Right cardiac atrium (tissue), 5 donors: ENCODE results near the gene NPNT. TPM values are rescaled to one million over a fixed set of nuclear protein-coding genes. Genes with fewer than 3 reads are reported as not detected.
A peak's percentile ranks its signal among the peaks of the same experiment; 100 is the strongest.

Experiments
- ATAC-seq, 2 donors: fragments of 200-7000 bp; cut with Tn5 transposase; one replicate each; pipeline versions ENCODE4 v1.8.0 to v1.9.1; 2020; ENCODE audit warnings: moderate library complexity in 2 of 2, mild to moderate bottlenecking in 1 of 2
- DNase-seq, 3 donors: peaks; one replicate each; pipeline ENCODE4 v3.0.0-alpha.2; 2020
- H3K27ac ChIP-seq: one replicate; pipeline ENCODE4 v1.5.1; 2013; ENCODE audit warnings: mild to moderate bottlenecking, low read length, control low read depth, moderate library complexity
- H3K27me3 ChIP-seq: one replicate; pipeline ENCODE4 v1.6.1; 2013; ENCODE audit not compliant: control insufficient read depth, insufficient read depth
- H3K4me1 ChIP-seq: one replicate; pipeline ENCODE4 v1.6.1; 2013; ENCODE audit warnings: low read length; ENCODE audit not compliant: control insufficient read depth, insufficient read depth
- H3K4me3 ChIP-seq: one replicate; pipeline ENCODE4 v1.5.1; 2013; ENCODE audit warnings: low read length, control low read depth
- H3K9me3 ChIP-seq: one replicate; pipeline ENCODE4 v1.6.1; 2013; ENCODE audit warnings: low read length; ENCODE audit not compliant: control insufficient read depth
- WGBS: extraction: QIAGEN DNeasy Blood & Tissue Kit; methylation state at CpG from one replicate; pipeline ENCODE4 v1.1.7; 2013; 5-methylcytosine and 5-hydroxymethylcytosine counted together
- intact Hi-C, 4 donors: fragments of 100-400 bp; cut with DNase I; formaldehyde crosslinking; loops; one replicate each; pipeline versions ENCODE4 v1.11.0 to v1.14.0; 2022 to 2023
- polyA plus RNA-seq: library from polyadenylated mRNA; stranded (reverse); fragments of 200-250 nt; gene quantifications from one replicate; pipeline ENCODE4 v1.2.3, GENCODE V29; 2013
- total RNA-seq, 4 donors: library from RNA; stranded (reverse); fragmentation: NEBNext Ultra II Directional; extraction: Animal tissue kit (Norgen Biotek cat#: 25700); gene quantifications; one replicate each; pipeline ENCODE4 v1.2.1, GENCODE V29; 2021
- donor health status: healthy with polysubstance abuse.
- donor health status: DM: no; HTN: yes; CAD: no.
- donor health status: DM: no; HTN: no; CAD: no.
- donor health status: DM: no; HTN: yes; CAD: no; lungs with severe emphysema.
- donor health status: DM: yes; HTN: yes; CAD: no.

The NPNT gene
- total and polyA plus RNA-seq, 5 donors: 1.4 to 5.5 (median 4.4) TPM

DNA sequence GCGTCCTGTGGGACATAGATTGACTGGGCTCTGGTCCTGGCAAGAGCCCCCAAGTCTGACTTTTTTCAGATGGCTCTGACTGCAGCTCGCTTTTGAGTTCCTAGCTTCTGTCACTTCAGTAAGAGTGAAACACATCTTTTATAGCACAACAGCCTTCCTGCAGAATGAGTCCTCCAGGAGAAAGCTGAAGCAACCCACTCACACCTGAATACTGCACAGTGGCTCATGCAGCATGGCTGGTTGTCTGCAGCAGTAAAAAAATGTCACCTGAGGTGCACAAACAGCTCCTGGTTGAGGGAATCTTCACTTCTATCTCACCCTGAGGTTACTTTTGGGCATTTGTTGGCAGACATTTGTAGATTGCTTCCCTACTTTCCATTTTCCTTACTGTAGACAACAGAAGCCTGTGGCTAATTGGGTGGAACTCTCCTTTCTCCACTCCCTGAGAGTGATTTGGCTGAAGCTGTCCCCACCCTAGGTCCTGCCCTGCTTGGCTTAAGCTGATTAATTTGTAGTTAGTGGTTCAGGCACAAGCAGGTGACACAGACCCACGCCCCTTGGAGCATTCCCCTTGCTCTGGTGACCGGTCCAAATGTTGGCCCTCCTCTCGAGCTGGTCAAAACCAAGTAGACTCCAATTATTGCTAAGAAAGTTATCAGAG lies 99.7 kb downstream of the NPNT start:
- no peak overlapping the region for H3K4me3 ChIP-seq
- peaks cover 5% of the 10 kb centered on the region for H3K4me1 ChIP-seq
- H3K27me3 ChIP-seq: no peaks in the 10 kb centered on the region
- intact Hi-C loops: no loop called here
- no peak overlapping the region for H3K27ac ChIP-seq
- DNase-seq: no peak
- WGBS: 87% methylated on average over 5 of the region's 5 CpGs
- ATAC-seq: no peak
- no peaks in the 10 kb centered on the region for H3K9me3 ChIP-seq

DNA sequence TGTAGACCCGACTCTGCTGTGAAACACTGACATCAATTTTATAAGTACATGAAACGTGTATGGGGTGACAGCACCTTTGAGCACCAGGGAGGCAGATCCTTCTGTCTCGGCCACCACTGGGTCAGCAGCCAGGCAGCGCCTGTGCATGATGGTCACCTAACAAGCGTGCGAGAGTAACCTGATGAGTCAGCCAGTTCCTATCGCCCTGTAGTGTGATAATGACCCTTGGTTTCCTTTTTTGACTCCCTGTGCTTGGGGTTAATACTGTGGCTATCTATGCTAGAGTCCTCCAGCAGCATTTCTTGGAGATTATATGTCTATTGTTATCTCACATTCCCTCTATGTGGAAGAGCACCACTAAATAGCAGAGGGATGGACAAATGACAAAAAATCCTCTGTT lies 101.6 kb downstream of the NPNT start:
- no peak overlapping the region for H3K4me3 ChIP-seq
- H3K27ac ChIP-seq: no peak overlapping the region
- intact Hi-C loops: no loop called here
- DNase-seq (no peak), ATAC-seq (peak in 1 of 2 donors; percentile 55)
- no peaks in the 10 kb centered on the region for H3K27me3 ChIP-seq
- H3K4me1 ChIP-seq: no peaks in the 10 kb centered on the region
- H3K9me3 ChIP-seq: no peaks in the 10 kb centered on the region
- WGBS: 35% methylated on average over 7 of the region's 7 CpGs

GRCh38 chr4:105998171-105999063 lies 103.1 kb downstream of the NPNT start:
- no peak for ATAC-seq

DNA sequence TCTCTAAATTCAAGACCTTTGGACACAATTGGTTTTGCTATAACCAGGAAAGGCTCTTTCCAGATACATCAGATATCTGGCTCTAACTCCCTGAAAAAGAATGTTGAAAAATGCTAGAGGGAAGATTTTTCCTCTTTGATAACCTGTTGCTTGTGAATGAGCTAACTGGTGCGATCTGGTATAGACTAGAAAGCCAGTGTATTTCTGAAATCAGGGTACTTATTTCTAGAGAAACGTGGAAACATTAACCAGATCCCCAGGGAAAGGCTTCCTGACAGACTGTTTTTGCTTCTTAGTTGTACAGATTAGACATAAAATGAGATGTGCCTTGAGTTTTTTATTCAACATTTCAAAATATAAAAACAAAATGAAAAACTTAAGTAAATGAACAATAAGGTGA lies 107.7 kb downstream of the NPNT start:
- 58% methylated on average over 2 of the region's 2 CpGs for WGBS
- ATAC-seq: no peak
- intact Hi-C loops: no loop called here

More at GRCh38 chr4:105998171-105999063, 103.1 kb downstream of the NPNT start:
- Histone ChIP-seq H3K27ac (no peak overlapping the region), H3K9me3 (no peaks in the 10 kb centered on the region), H3K4me3 (no peak overlapping the region), H3K27me3 (no peaks in the 10 kb centered on the region), H3K4me1 (no peaks in the 10 kb centered on the region)
- DNase-seq: no peak
- WGBS: 70% methylated on average over 7 of the region's 7 CpGs
- intact Hi-C loops: no loop called here

GRCh38 chr4:106010761-106011160 lies 115.5 kb downstream of the NPNT start:
- Histone ChIP-seq H3K27me3 (no peaks in the 10 kb centered on the region), H3K4me3 (no peak overlapping the region), H3K27ac (no peak overlapping the region), H3K9me3 (no peaks in the 10 kb centered on the region), H3K4me1 (no peaks in the 10 kb centered on the region)
- no peak for ATAC-seq
- WGBS: 98% methylated on average over 2 of the region's 2 CpGs
- intact Hi-C loops: no loop called here
- no peak for DNase-seq

More for the DNA sequence above, 107.7 kb downstream of the NPNT start:
- Histone ChIP-seq H3K27ac (no peak overlapping the region), H3K9me3 (no peaks in the 10 kb centered on the region), H3K4me1 (no peaks in the 10 kb centered on the region), H3K27me3 (no peaks in the 10 kb centered on the region), H3K4me3 (no peak overlapping the region)
- DNase-seq: no peak

DNA sequence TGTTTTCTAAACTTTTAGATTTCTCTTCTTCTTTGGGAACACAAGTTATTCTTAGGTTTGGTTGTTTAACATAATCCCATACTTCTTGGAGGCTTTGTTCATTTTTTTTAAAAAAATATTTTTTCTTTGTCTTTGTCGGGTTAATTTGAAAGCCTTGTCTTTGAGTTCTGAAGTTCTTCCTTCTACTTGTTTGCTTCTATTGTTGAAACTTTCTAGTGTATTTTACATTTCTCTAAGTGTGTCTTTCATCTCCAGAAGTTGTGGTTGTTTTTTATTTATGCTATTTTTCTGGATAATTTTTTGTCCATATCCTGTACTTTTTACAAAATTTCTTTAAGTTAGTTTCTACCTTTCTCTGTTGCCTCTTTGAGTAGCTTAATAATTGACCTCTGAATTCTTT lies 116.1 kb downstream of the NPNT start:
- ATAC-seq: no peak
- Histone ChIP-seq H3K4me1 (no peaks in the 10 kb centered on the region), H3K9me3 (no peaks in the 10 kb centered on the region), H3K27me3 (no peaks in the 10 kb centered on the region), H3K4me3 (no peak overlapping the region), H3K27ac (no peak overlapping the region)
- intact Hi-C loops: no loop called here
- no peak for DNase-seq
- 97% methylated on average over 1 of the region's 1 CpG for WGBS

GRCh38 chr4:106017975-106018374 lies 122.7 kb downstream of the NPNT start:
- Histone ChIP-seq H3K4me1 (no peaks in the 10 kb centered on the region), H3K27ac (no peak overlapping the region), H3K9me3 (no peaks in the 10 kb centered on the region), H3K4me3 (no peak overlapping the region), H3K27me3 (no peaks in the 10 kb centered on the region)
- intact Hi-C loops: no loop called here
- WGBS: 62% methylated on average over 5 of the region's 5 CpGs
- ATAC-seq: no peak
- DNase-seq: no peak

DNA sequence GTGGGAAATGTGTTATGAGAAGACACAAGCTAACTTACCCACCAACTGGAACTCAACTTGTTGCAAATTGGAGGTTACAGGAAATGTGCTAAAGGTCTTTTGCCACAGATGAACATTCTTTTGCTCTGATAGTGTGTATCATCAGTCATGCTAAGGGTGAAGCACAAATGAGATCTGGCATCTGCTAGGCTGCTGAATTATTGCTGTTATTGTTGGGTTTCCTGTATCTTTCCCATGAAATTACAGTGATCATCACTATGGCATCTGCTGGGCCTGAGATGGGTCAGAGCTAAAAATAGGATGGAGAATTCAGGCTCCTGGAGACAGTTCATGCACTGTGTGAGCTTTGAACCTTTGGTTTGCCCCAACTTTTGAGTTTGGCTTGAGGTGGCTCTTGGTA lies 124.5 kb downstream of the NPNT start:
- no peak overlapping the region for H3K4me3 ChIP-seq
- ATAC-seq (no peak), DNase-seq (no peak)
- H3K9me3 ChIP-seq: no peaks in the 10 kb centered on the region
- no peak overlapping the region for H3K27ac ChIP-seq
- no peaks in the 10 kb centered on the region for H3K27me3 ChIP-seq
- intact Hi-C loops: no loop called here
- H3K4me1 ChIP-seq: no peaks in the 10 kb centered on the region

Other genes with a start within 250 kb of the NPNT start
- 10 to 100 TPM; 19.0 to 23.1 (median 21.5) TPM for gene INTS12, start 186.8 kb upstream of the NPNT start, total RNA-seq
- gene INTS12, start 186.8 kb upstream of the NPNT start, polyA plus RNA-seq: 18.4 TPM
- 1 to 10 TPM; 3.8 to 6.3 (median 6.2) TPM for gene GSTCD, start 186.7 kb upstream of the NPNT start, total RNA-seq
- gene GSTCD, start 186.7 kb upstream of the NPNT start, polyA plus RNA-seq: 2.1 TPM